ENCODE results near the gene RPL13A.
"Not testable (repeated sequence)": the region's sequence is repeated elsewhere in the genome, so short reads cannot be mapped to it uniquely, and the experiment has no call there.

RPL13A gene

GRCh38 chr19:49487277-49488045, at the start of gene RPL13A:
RPL13A (plus strand) TSS chr19:49487608; CDS start chr19:49487630, 22 bp downstream.
- DNase-seq, result peak; percentile 95 to 97

- DNase-seq, result no peak
Measured at GRCh38 chr19:49438261-49438660, 49.1 kb upstream of the RPL13A start.

- DNase-seq, result no peak
Measured at GRCh38 chr19:49439836-49440235, 47.6 kb upstream of the RPL13A start.

- no peak for DNase-seq
Measured at GRCh38 chr19:49440439-49441209, 46.8 kb upstream of the RPL13A start.

GRCh38 chr19:49441210-49441959, 46.0 kb upstream of the RPL13A start, which contains the start of gene SLC17A7:
SLC17A7 (minus strand) TSS chr19:49441527; CDS start chr19:49441379, 148 bp downstream.
- no peak for DNase-seq

GRCh38 chr19:49441960-49442350, 45.5 kb upstream of the RPL13A start:
- no peak for DNase-seq

- DNase-seq, result no peak
Measured at GRCh38 chr19:49442354-49442753, 45.1 kb upstream of the RPL13A start.

- DNase-seq, result peak; percentile 45 to 50
Measured at GRCh38 chr19:49442771-49443365, 44.5 kb upstream of the RPL13A start.

- peak; percentile 84 to 85 for DNase-seq
Measured at GRCh38 chr19:49443366-49444099, 43.9 kb upstream of the RPL13A start.

- DNase-seq, result not testable (repeated sequence)
Measured at GRCh38 chr19:49444100-49444700, 43.2 kb upstream of the RPL13A start.

GRCh38 chr19:49445997-49446396, 41.4 kb upstream of the RPL13A start:
- no peak for DNase-seq

- no peak for DNase-seq
Measured at GRCh38 chr19:49447485-49448431, 39.6 kb upstream of the RPL13A start.

- DNase-seq, result no peak
Measured at GRCh38 chr19:49448432-49448786, 39.0 kb upstream of the RPL13A start.

- no peak for DNase-seq
Measured at GRCh38 chr19:49450405-49450804, 37.0 kb upstream of the RPL13A start.

- DNase-seq, result peak; percentile 97
Measured at GRCh38 chr19:49451430-49452181, 35.8 kb upstream of the RPL13A start, which contains the start of gene PIH1D1. PIH1D1 (minus strand) TSS chr19:49451814; CDS start chr19:49451574, 240 bp downstream.

GRCh38 chr19:49453013-49453756, 34.2 kb upstream of the RPL13A start, which contains the start of gene ALDH16A1:
ALDH16A1 (plus strand) TSS chr19:49453225; CDS start chr19:49453332, 107 bp downstream.
- peak; percentile 92 to 95 for DNase-seq

- DNase-seq, result no peak
Measured at GRCh38 chr19:49453757-49454240, 33.6 kb upstream of the RPL13A start.

- no peak for DNase-seq
Measured at GRCh38 chr19:49455773-49456172, 31.6 kb upstream of the RPL13A start.

- DNase-seq, result no peak
Measured at GRCh38 chr19:49456326-49456725, 31.1 kb upstream of the RPL13A start.

Measured in AML-193 (cell line).